ENCODE results near the gene NOTO.
A peak's percentile ranks its signal among the peaks of the same experiment; 100 is the strongest.
"Not testable (repeated sequence)": the region's sequence is repeated elsewhere in the genome, so short reads cannot be mapped to it uniquely, and the experiment has no call there.

The NOTO gene, protein sequence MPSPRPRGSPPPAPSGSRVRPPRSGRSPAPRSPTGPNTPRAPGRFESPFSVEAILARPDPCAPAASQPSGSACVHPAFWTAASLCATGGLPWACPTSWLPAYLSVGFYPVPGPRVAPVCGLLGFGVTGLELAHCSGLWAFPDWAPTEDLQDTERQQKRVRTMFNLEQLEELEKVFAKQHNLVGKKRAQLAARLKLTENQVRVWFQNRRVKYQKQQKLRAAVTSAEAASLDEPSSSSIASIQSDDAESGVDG

DNA sequence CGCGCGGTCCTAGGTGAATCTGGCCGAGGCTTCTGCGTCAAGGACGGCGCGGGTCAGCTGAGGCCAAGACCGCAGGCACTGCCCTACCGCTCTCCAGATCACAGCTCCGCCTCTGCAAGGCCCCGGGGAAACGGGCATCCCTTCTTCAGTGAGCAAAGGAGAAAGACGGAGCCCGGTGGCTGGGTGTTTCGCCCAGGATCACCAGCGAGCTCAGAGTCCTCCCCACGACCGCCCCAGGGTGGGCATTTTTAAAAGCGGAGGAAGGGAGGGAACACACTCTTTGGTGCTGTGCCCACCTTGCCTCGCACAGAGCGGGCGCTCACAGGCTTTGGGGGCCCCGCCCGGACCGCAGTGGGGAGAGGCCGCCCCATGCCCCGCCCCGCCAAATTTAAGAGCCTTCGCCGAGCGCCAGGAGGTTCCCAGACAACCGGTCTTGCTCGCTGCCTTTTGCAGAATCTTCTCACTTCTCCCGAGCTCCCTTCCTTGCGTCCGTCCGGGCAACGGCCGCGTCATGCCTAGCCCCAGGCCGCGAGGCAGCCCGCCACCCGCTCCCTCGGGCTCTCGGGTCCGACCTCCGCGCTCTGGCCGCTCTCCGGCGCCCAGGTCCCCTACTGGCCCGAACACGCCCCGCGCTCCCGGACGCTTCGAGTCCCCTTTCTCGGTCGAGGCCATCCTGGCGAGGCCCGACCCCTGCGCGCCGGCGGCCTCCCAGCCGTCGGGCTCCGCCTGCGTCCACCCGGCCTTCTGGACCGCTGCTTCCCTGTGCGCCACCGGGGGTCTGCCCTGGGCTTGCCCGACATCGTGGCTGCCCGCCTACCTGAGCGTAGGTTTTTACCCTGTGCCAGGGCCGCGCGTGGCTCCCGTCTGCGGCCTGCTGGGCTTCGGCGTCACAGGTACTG, at the start of gene NOTO:
NOTO (plus strand) TSS at position 419 of the 899 bp plus-strand sequence; CDS start at position 512, 93 bp downstream.
- DNase-seq: no peak
- intact Hi-C loops (cut with DNase I): no loop called here

DNA sequence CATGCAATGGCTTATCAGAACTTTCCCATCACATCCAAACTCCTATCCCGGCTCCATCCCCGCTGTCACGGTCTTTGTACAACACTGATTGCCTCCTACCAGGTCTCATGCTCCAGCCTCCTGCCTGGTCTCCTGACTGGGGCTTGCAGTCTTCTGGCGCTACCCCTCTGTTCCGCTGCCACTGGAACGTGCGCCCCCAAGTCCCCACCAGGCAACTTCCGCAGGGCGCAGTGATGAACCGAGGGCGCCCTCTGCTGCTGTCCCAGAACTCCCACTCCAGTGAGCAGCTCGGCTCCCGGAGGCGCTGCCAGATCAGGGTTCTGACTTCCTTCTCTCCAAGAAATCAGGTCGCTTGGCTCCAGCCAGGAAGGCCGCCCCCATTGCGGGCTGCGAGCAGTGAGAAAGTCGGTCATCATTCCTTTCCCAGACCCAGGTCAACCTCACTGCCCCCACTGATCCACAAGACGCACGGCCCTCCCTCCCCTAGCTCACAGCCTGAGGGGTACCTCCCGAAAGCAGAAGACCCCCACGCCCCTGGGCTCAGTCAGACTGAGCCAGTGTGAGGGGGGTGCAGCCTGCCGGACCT, 45.7 kb upstream of the NOTO start:
- intact Hi-C loops (cut with DNase I): no loop called here
- peak; percentile 29 to 89 (median 79) for DNase-seq

DNA sequence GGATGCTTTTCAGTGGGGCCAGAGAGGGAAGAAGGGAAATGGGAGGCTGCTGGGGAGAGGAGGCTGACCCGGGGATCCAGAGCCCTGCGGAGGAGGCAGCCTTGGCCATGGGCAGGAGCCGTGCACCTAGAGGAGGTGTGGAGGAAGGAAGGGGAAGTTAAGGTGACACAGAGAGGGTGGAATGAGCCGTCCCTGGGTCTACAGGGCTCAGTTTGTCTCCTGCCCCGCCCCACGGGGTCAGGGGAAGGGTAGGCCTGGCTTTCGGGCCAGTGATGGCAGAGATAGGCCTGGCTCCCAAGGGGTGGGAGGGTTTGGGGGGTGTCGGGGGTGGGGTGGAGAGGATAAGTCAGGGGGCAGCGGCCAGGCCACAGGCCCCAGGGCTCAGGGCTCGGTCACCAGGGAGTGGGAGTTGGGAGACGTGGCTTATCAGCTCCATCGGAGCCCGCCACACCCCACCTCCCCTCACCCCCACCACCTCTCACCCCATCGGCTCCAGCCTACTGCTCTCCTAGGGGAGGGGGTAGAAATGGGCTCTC, 39.5 kb upstream of the NOTO start:
- DNase-seq: no peak
- intact Hi-C loops (cut with DNase I): loop anchor here (5.0 kb wide), 2 partner anchors 76 to 266 kb away; no protein-coding TSS in a partner anchor

DNA sequence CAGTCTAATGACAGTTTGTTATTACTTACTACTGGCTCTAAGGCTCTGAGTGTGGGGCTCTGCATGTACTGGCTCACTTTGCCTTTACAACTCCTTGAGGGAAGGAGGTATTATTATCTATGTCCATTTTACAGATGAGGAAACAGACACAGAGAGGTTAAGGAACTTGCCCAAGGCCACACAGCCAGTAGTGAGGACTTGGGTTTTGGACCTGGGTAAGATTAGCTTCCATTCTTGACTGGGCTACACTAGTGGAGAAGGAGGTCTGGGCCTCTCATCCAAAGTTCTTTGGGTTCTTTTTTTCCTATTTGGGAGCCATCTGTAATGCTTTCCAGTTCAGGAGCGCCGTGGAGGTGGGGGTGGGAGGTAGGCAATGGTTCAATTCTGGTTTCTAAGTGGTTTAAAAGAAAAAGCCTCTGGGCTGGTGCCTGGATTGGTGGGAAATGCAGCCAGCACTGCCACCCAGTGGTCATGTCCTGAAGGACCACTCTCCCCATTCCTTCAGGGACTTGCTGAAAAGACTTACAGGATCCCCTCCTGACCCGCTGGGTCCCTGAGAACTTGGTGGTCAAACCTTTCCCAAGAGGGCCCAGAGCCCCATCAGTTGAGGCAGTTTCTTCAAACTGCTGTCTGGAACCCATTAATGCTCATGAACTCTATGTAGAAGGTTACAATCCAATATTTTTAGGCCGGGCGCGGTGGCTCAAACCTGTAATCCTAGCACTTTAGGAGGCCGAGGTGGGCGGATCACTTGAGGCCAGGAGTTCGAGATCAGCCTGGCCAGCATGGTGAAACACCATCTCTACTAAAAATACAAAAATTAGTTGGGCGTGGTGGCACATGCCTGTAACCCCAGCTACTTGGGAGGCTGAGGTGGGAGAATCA, 38.6 kb upstream of the NOTO start:
- peak in 41 of 42 donors; percentile 59 to 89 (median 76) for DNase-seq
- intact Hi-C loops (cut with DNase I): loop anchor here (5.0 kb wide), 2 partner anchors 76 to 266 kb away; no protein-coding TSS in a partner anchor

DNA sequence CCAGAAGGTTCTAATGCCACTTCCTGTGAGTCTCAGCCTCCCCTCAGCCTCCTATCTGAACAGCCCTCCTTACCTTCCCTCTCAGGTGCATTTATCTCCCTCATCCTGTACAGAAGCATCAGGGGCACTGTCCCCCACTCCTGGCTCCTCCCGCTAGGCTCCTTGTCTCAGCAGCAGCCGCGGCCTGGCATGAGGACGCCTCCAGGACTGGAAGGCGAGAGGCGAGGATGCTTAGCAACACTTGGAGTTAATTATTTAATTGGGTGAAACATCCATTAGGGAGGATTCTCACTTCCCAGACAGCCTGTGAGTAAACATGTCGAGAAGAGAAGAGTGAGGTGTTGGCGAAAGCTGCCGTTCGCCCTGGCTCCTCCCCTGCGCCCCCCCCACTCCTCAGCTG, 36.4 kb upstream of the NOTO start:
- DNase-seq; intact Hi-C loops (cut with DNase I): not testable (repeated sequence)

DNA sequence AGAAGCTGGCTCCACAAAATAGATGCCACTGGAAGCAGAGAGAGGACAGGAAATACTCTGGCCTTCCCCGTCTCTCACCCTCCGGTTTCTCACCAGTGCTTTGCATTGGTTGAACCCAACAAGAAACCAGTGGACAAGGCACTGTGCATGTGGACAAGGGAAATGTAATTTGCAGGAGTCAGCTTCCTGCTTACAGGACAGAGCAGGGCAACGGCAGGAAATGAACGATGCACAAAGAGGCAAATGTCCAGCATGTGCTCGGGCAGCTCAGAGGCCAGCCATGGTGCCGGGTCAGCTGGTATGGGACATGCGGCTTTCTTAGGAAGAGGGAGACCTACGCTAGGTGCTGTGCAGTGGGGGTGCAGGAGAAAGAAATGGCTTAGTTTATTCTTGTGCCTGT, 35.6 kb upstream of the NOTO start:
- intact Hi-C loops (cut with DNase I); DNase-seq: not testable (repeated sequence)

DNA sequence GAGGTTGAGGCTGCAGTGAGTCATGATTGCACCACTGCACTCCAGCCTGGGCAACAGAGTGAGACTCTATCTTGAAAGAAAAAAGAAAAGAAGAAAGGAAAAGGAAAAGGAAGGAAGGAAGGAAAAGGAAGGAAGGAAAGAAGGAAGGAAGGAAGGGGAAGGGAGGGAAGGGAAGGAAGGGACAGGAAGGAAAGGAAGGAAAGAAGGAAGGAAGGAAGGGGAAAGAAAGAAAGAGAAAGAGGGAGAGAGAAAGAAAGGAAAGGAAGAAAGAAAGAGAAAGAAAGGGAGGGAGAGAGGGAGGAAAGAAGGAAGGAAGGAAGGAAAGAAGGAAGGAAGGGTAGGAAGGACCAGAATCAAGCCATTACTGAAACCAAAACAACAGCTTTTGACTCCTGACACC, 34.0 kb upstream of the NOTO start:
- DNase-seq; intact Hi-C loops (cut with DNase I): not testable (repeated sequence)

DNA sequence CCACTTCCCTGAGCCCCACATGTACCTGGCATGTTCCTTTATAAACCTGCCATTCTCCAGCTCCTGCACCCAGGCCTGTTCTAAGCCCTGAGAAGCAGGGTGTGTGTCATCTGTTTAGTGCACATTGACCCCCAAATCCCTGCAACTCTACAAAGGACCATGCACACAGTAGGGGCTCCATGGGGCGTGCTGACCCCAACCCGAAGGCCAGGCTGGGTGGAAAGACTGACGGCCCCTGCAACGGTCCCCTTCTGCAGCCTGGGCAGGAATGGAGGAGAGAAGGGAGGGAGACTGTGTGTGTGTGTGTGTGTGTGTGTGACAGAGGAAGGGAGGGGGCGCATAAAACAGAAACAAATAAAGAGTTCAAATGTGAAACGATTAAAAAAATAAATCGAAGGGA, 32.0 kb upstream of the NOTO start:
- DNase-seq; intact Hi-C loops (cut with DNase I): not testable (repeated sequence)

DNA sequence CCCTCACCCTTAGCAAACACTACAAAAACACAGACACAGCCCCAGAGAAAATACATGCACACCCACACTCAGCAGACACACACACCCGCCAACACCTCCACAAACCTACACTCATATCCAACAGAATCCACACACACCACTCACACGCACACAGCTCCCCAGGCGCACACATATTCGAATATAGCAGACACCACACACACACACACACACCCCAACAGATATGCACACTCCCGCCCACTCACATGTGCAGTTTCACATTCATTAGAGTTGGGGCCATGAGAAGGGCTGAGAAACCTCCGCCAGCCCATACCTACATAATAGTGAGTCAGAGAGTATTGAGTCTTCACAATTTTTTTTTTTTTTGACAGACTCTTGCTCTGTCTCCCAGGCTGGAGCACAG, 29.4 kb upstream of the NOTO start:
- intact Hi-C loops (cut with DNase I): no loop called here
- peak in 32 of 42 donors; percentile 5 to 80 (median 46) for DNase-seq

DNA sequence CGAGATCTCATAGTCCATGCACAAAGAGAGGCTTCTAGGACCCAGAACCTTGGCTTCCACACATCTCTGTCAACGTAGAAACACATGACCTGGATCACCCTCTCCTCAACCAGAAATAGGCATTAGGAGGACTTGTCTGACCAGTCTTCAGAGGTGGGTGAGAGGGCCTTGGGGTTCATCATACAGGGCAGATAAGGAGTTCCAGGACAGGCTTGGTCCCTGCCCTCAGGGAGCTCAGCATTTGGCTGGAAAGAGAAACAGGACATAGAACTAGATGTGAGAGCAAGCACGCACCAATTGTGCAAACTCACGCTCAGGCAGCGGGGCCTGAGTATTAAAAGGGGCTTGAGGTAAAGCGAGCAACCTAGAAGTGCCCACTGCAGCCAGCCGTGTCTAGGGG, 28.6 kb upstream of the NOTO start:
- DNase-seq: no peak
- intact Hi-C loops (cut with DNase I): no loop called here

DNA sequence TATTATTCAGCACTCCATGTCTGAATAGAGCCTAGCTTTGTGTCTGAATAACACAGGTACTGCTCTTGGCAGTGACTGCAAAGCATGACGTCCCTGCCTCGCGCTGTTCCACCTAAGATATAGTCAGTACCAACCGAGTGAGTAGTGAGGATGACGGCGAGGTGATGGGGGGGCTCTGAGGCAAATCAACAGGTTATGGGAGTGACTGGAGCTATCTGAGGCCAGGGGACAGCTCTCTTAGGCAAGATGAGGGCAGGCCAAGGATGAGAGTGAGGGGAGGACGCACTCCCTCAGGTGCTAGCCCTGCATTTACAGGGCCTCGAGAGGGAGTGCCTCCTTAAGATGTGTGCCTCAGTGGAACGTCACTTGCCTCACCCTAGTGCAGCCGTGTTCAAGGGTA, 28.1 kb upstream of the NOTO start:
- no peak for DNase-seq
- intact Hi-C loops (cut with DNase I): no loop called here

DNA sequence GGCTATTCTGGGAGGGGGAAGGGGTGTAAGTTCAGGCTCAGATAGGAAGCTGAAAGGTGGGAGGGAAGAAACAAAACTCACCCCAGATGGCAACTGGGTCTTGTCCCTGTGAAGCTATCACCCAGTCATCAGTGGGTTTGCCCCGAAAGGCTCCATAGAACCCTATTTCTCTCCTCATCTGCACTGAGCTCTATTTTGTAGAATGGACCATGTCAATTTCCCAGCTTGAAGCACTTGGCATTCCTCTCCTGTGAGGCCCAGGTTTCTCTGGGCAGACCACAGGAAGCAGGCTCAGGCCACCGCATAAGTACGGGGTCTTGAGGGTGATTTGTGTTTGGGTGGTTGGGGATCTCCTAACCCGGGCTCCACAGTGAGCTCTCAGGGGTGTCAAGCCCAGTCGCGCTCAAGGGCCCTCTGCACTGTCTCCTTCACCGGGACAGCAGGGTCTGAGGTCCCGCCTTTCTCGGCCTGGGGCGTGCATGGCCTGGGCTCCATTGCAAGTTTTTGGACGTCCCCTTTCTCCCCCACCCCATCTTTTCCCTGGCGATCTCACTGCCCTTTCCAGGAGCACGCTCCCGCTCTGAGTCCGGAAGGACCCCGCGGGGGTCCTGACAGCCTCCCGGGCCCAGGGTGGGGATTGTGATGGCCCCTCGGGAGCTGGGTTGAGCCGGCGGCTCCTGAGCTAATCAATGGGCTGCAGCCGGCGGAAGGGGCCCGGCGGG, 27.3 kb upstream of the NOTO start:
- intact Hi-C loops (cut with DNase I): loop anchor here (5.0 kb wide), 2 partner anchors 183 to 283 kb away; no protein-coding TSS in a partner anchor
- DNase-seq: no peak

DNA sequence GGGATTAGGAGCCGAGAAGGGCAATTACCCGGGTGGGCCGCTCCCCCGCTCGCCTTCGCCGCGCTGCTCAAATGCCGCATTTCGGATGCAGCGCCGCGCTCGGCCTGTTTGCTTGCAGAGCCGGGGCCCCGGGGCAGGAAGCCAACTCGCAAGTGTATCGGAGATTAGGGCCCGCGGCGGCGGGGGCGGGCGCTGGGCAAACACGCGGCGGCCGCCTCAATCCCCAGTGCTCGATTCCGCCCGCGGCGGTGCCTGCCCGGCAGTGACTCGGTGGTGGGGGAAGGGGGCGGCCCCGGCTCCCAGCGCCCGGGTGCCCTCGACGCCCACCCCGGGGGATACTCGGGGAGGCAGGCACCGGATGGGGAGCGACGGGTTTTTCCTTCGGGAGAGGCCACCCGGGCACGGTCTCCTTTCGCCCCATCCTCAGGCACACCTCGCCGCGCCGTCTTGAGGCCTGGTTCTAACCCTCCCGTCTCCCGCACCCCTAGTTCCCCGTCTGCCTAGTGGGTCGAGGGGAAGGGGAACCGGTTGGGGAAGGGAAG, 26.6 kb upstream of the NOTO start:
- peak; percentile 37 to 84 (median 64) for DNase-seq
- intact Hi-C loops (cut with DNase I): loop anchor here (5.0 kb wide), 2 partner anchors 183 to 283 kb away; no protein-coding TSS in a partner anchor

DNA sequence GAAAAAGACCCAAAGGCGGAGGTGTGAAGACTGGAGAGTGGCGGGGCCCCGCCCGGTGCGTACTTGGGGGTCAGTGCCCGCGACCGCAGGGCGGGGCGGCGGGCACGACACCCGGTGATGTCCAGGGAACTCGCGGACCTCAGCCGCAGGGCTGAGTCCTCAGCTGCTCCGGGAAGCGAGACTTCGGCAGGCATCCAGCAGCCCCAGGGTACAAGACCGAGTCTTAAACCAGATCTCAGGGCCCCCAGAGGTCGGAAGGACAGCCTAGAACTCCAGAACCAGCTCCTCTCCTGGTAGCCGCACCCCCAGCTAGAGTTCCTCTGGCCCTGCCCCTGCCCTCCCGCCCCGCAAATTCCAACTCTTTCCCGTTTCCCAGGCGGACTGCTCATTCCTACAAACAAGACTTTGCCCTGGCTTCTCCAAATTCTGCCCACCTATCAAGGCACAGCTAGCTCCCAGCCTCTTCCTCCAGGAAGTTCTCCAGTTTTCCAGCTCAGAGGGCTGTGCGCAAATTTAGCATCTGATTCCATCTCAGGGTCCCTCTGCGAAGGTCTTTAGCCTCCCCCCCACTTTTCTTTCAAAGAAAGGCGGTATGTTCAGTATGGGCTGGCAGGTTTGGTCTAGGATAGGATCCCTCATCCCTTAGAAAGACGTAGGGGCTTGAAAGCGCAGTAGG, 26.0 kb upstream of the NOTO start:
- peak in 3 of 42 donors; percentile 6 to 28 (median 24) for DNase-seq
- intact Hi-C loops (cut with DNase I): loop anchor here (5.0 kb wide), 2 partner anchors 184 to 284 kb away; no protein-coding TSS in a partner anchor

DNA sequence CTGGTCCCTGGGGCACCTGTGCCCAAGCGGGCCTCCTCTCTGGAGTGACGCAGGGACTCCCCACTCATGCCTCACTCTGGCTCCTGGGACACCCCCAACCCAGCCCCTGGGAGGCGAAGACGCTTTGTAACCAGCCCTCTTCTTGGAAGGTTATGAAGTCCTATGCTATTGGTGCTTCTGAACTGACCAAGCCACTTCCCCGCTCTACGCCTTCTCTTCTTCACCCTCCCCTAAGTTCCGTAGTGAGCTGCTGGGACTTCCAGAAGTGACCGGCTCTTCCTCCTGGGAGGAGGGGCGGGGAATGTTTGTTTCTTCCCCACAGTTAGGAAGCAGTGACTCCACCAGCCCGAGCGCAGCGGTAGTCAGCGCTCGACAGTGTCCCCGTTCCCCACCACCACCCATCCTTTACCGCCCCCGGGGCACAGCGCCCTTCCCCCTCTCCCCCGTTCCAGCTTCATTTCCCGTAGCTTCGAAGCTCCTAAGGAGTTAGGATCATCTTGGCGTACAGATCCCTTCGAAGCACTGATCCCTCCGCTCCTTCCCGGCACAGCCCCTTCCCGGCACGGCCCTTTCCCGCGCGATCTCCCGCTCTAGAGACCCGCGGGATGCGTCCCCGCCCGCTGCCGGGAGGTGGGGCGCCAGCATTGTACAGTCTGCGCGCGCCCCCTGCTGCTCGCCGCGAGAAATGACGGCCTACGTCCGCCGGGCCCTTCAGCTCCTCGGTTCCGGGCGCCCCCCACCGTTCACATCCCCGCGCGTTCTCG, 25.3 kb upstream of the NOTO start:
- peak; percentile 80 to 96 (median 92) for DNase-seq
- intact Hi-C loops (cut with DNase I): loop anchor here (5.0 kb wide), 2 partner anchors 185 to 285 kb away; no protein-coding TSS in a partner anchor

Measured in head of caudate nucleus (tissue), 42 donors.